IMR-90 (cell line): ENCODE data around the gene RASL10A. TPM values are rescaled to one million over a fixed set of nuclear protein-coding genes. Genes with fewer than 3 reads are reported as not detected.

Experiments used
- ATAC-seq: fragments of 200-7000 bp; cut with Tn5 transposase; 2 replicates; pipeline ENCODE4 v1.9.1; 2020; ENCODE audit warnings: low read depth, mild to moderate bottlenecking, moderate library complexity
- BruUV-seq: library from RNA; stranded (reverse); fragments of 400-500 nt; replicated peaks from 2 replicates; lab custom pipeline; 2021; lab: Mats Ljungman, UMichigan
- CTCF ChIA-PET: fragments of 300-600 bp; formaldehyde crosslinking; extraction: SDS; loops from one replicate; lab custom pipeline; 2021; ENCODE audit warnings: antibody characterized with exemption; lab: Yijun Ruan, JAX
- POLR2A ChIA-PET: fragments of 300-600 bp; sonication (Branson Sonifier 250); formaldehyde crosslinking; loops from one replicate; lab custom pipeline; 2022; ENCODE audit warnings: antibody characterized with exemption; ENCODE audit not compliant: unreplicated experiment; lab: Charles Lee
- DNase-seq: peaks from one replicate; pipeline ENCODE4 v3.0.0; 2013
- H2AFZ ChIP-seq: replicated peaks from 2 replicates; pipeline ENCODE3; 2013; ENCODE audit warnings: low read length, mild to moderate bottlenecking; ENCODE audit not compliant: poor library complexity
- H2AK5ac ChIP-seq: 2 replicates; pipeline ENCODE4 v1.6.1; 2013; ENCODE audit warnings: low read depth, low read length, inconsistent platforms
- H2AK9ac ChIP-seq: replicated peaks from 2 replicates; pipeline ENCODE3; 2013; ENCODE audit warnings: mild to moderate bottlenecking, low read depth, low read length, moderate library complexity; ENCODE audit not compliant: poor library complexity
- H2BK120ac ChIP-seq: 2 replicates; pipeline ENCODE4 v1.6.1; 2013; ENCODE audit warnings: low read depth, low read length, inconsistent platforms
- H2BK15ac ChIP-seq: 3 replicates; pipeline ENCODE4 v1.6.1; 2013; ENCODE audit warnings: low read depth, low read length, inconsistent platforms
- H2BK20ac ChIP-seq: 2 replicates; pipeline ENCODE4 v1.6.1; 2013; ENCODE audit warnings: low read depth, mild to moderate bottlenecking, inconsistent platforms, low read length, moderate library complexity
- H2BK5ac ChIP-seq: 2 replicates; pipeline ENCODE4 v1.6.1; 2013; ENCODE audit warnings: mild to moderate bottlenecking, low read depth, low read length, inconsistent platforms; ENCODE audit not compliant: poor library complexity, severe bottlenecking
- H3K14ac ChIP-seq: replicated peaks from 2 replicates; pipeline ENCODE4 v1.6.1; 2013; ENCODE audit warnings: low read depth, low read length, inconsistent platforms
- H3K18ac ChIP-seq: 2 replicates; pipeline ENCODE4 v1.6.1; 2013; ENCODE audit warnings: low read depth, low read length, control low read depth
- H3K23ac ChIP-seq: 2 replicates; pipeline ENCODE4 v1.6.1; 2013; ENCODE audit warnings: low read depth, low read length, inconsistent platforms
- H3K27ac ChIP-seq: 2 replicates; pipeline ENCODE4 v1.5.1; 2013; ENCODE audit warnings: mild to moderate bottlenecking, control low read depth, low read length; ENCODE audit not compliant: insufficient read depth
- H3K27me3 ChIP-seq: 2 replicates; pipeline ENCODE4 v1.6.1; 2013; ENCODE audit warnings: low read length; ENCODE audit not compliant: control insufficient read depth, insufficient read depth
- H3K36me3 ChIP-seq: 2 replicates; pipeline ENCODE4 v1.6.1; 2013; ENCODE audit warnings: low read length, mixed read lengths; ENCODE audit not compliant: control insufficient read depth, insufficient read depth
- H3K4ac ChIP-seq: 2 replicates; pipeline ENCODE4 v1.6.1; 2013; ENCODE audit warnings: low read depth, low read length, inconsistent platforms
- H3K4me1 ChIP-seq: 2 replicates; pipeline ENCODE4 v1.6.1; 2013; ENCODE audit warnings: low read length, mixed read lengths; ENCODE audit not compliant: control insufficient read depth, insufficient read depth
- H3K4me2 ChIP-seq: 2 replicates; pipeline ENCODE4 v1.6.1; 2013; ENCODE audit warnings: low read depth, mild to moderate bottlenecking, control low read depth, low read length, moderate library complexity
- H3K4me3 ChIP-seq: 2 replicates; pipeline ENCODE4 v1.5.1; 2013; ENCODE audit warnings: low read depth, mild to moderate bottlenecking, control low read depth, low read length, moderate library complexity; ENCODE audit not compliant: insufficient read depth
- H3K56ac ChIP-seq: 2 replicates; pipeline ENCODE4 v1.6.1; 2013; ENCODE audit warnings: low read length, inconsistent platforms; ENCODE audit not compliant: insufficient read depth; ENCODE audit errors: extremely low read depth
- H3K79me1 ChIP-seq, 2 experiments: 2 replicates each; pipeline ENCODE4 v1.6.1; 2013; ENCODE audit warnings: low read length in 2 of 2, inconsistent platforms in 1 of 2, low read depth in 1 of 2
- H3K9ac ChIP-seq: 2 replicates; pipeline ENCODE4 v1.6.1; 2013; ENCODE audit warnings: low read depth, low read length, control low read depth
- H3K9me1 ChIP-seq: 2 replicates; pipeline ENCODE4 v1.6.1; 2013; ENCODE audit warnings: low read length, inconsistent platforms; ENCODE audit not compliant: insufficient read depth
- H3K9me3 ChIP-seq: 2 replicates; pipeline ENCODE4 v1.6.1; 2013; ENCODE audit warnings: low read length; ENCODE audit not compliant: control insufficient read depth, insufficient read depth
- H4K20me1 ChIP-seq: 2 replicates; pipeline ENCODE4 v1.6.1; 2013; ENCODE audit warnings: low read length, inconsistent platforms; ENCODE audit not compliant: insufficient read depth
- H4K5ac ChIP-seq: 2 replicates; pipeline ENCODE4 v1.6.1; 2013; ENCODE audit warnings: mild to moderate bottlenecking, low read depth, low read length, control low read depth
- H4K8ac ChIP-seq, 2 experiments: 2 replicates each; pipeline ENCODE4 v1.6.1; 2013; ENCODE audit warnings: low read depth in 2 of 2, low read length in 2 of 2, control low read depth in 1 of 2, inconsistent platforms in 1 of 2
- H4K91ac ChIP-seq: 2 replicates; pipeline ENCODE4 v1.6.1; 2013; ENCODE audit warnings: low read depth, low read length, inconsistent platforms; ENCODE audit not compliant: insufficient read depth
- BHLHE40 ChIP-seq: fragments of 150-350 bp; IDR thresholded peaks from 2 replicates; pipeline ENCODE4 v1.6.1; 2016; ENCODE audit warnings: mild to moderate bottlenecking, low read depth, low read length
- CTCF ChIP-seq: conservative IDR thresholded peaks from 2 replicates; pipeline ENCODE4 v1.5.1; 2012; ENCODE audit warnings: mild to moderate bottlenecking, low read depth, low read length, improper control_type of control experiment
- FOS ChIP-seq: fragments of 150-350 bp; IDR thresholded peaks from 2 replicates; pipeline ENCODE4 v1.6.1; 2016; ENCODE audit warnings: low read depth, low read length
- MAFK ChIP-seq: IDR thresholded peaks from 2 replicates; pipeline ENCODE4 v1.6.1; 2012; ENCODE audit warnings: low read depth, low read length, improper control_type of control experiment
- NFE2L2 ChIP-seq: fragments of 150-350 bp; IDR thresholded peaks from 2 replicates; pipeline ENCODE4 v1.6.1; 2016; ENCODE audit warnings: low read depth, mild to moderate bottlenecking, low read length
- POLR2A ChIP-seq: IDR thresholded peaks from 2 replicates; pipeline ENCODE4 v1.6.1; 2012; ENCODE audit warnings: mild to moderate bottlenecking, low read depth, low read length
- RFX5 ChIP-seq: IDR thresholded peaks from 2 replicates; pipeline ENCODE4 v1.8.0; 2012; ENCODE audit warnings: low read depth, mild to moderate bottlenecking, low read length, moderate library complexity
- USF2 ChIP-seq: fragments of 150-350 bp; IDR thresholded peaks from 2 replicates; pipeline ENCODE4 v1.6.1; 2017; ENCODE audit warnings: mild to moderate bottlenecking, antibody characterized with exemption, low read length, low read depth
- WGBS, 2 experiments: methylation state at CpG; one replicate each; pipeline versions ENCODE4 v1.1.5 to v1.1.7; 2013; ENCODE audit warnings: missing lambda C conversion rate in 2 of 2; ENCODE audit not compliant: insufficient read length in 1 of 2; ENCODE audit errors: extremely low coverage in 2 of 2; 5-methylcytosine and 5-hydroxymethylcytosine counted together
- dilution Hi-C: fragments of 300-500 bp; cut with HindIII; formaldehyde crosslinking; loops from one replicate; pipeline ENCODE4 v1.14.3; 2018; ENCODE audit warnings: low sequenced_read_pairs; ENCODE audit not compliant: unreplicated experiment
- in situ Hi-C: fragments of 300-500 bp; cut with MboI; formaldehyde crosslinking; loops from 3 replicates; pipeline ENCODE4 v1.14.3; 2019; ENCODE audit warnings: low sequenced_read_pairs, inconsistent platforms, mixed read lengths
- intact Hi-C: fragments of 100-400 bp; cut with micrococcal nuclease; formaldehyde crosslinking; loops from 2 replicates; pipeline ENCODE4 v1.10.0; 2022
- polyA plus RNA-seq, 3 experiments: library from polyadenylated mRNA; depleted of rRNA; stranded (reverse); fragments of >200 nt; gene quantifications; 2 replicates each; pipeline ENCODE4 v1.2.3, GENCODE V29; 2012; ENCODE audit warnings: low replicate concordance in 1 of 3
- total RNA-seq: library from RNA; depleted of rRNA; stranded (reverse); fragments of >200 nt; gene quantifications from 2 replicates; pipeline ENCODE4 v1.2.3, GENCODE V29; 2012

Gene RASL10A
- total and polyA plus RNA-seq, 2 of the 4 experiments (the other 2 are of a cell fraction): 0.26 TPM; not detected in 1

- no peaks in the 10 kb centered on the region for H3K9me1 ChIP-seq
- H3K4me1 ChIP-seq: no peaks in the 10 kb centered on the region
- intact Hi-C loops (no loop called here), in situ Hi-C loops (no loop called here), dilution Hi-C loops (no loop called here)
- no peak overlapping the region for H4K91ac ChIP-seq
- ChIA-PET POLR2A (no interaction called here), CTCF (no interaction called here)
- 100% methylated on average over 1 of the region's 6 CpGs; no CpG with 5 or more reads in 1 of the 2 experiments for WGBS, 2 experiments
- no peak overlapping the region for H2BK15ac ChIP-seq
- peaks cover 0 to 3% of the 10 kb centered on the region in 2 experiments; a peak in 1 of 4 replicates for H3K79me1 ChIP-seq
- H2AFZ ChIP-seq: no peak overlapping the region
- H3K56ac ChIP-seq: no peak overlapping the region
- H2AK9ac ChIP-seq: no peak overlapping the region
- H3K9ac ChIP-seq: no peak overlapping the region
- BruUV-seq: no TSS peak
- no peak overlapping the region for H3K14ac ChIP-seq
- no peak overlapping the region for H4K5ac ChIP-seq
- H4K20me1 ChIP-seq: peaks cover 3% of the 10 kb centered on the region
- H3K4ac ChIP-seq: no peak overlapping the region
- no peak overlapping the region for H3K18ac ChIP-seq
- H3K4me2 ChIP-seq: no peak overlapping the region
- no peak overlapping the region for H4K8ac ChIP-seq
- no peak overlapping the region for H3K4me3 ChIP-seq
- H2BK5ac ChIP-seq: no peak overlapping the region
- no peaks in the 10 kb centered on the region for H3K27me3 ChIP-seq
- H2AK5ac ChIP-seq: no peak overlapping the region
- no peak for DNase-seq
- H2BK20ac ChIP-seq: no peak overlapping the region
- H3K27ac ChIP-seq: no peak overlapping the region
- H3K36me3 ChIP-seq: peaks cover 55% of the 10 kb centered on the region
- no peak overlapping the region for H2BK120ac ChIP-seq
- TF ChIP-seq USF2: no peak
- no peak for TF ChIP-seq NFE2L2
- TF ChIP-seq BHLHE40: no peak
- TF ChIP-seq FOS: no peak
- TF ChIP-seq RFX5: no peak
- no peak for TF ChIP-seq MAFK
- no peak for TF ChIP-seq CTCF
- no peak for TF ChIP-seq POLR2A
- no peak overlapping the region for H3K23ac ChIP-seq
- no peak for ATAC-seq
- no peaks in the 10 kb centered on the region for H3K9me3 ChIP-seq
Observed at GRCh38 chr22:29338398-29338797, 22.9 kb upstream of the RASL10A start.
